UCSD-AML1 (cell line): ENCODE data around the gene LONRF3.

ENCODE experiments used
- DNase-seq: peaks from one replicate; lab custom pipeline; 2025; ENCODE audit not compliant: unreplicated experiment; lab: John Stamatoyannopoulos, UW

LONRF3 gene

GRCh38 chrX:118974088-118974907 lies at the start of gene LONRF3:
LONRF3 (plus strand) TSS chrX:118974618; CDS start chrX:118974781, 163 bp downstream.
- no peak for DNase-seq

GRCh38 chrX:118928151-118928550 lies 46.3 kb upstream of the LONRF3 start:
- DNase-seq, result no peak

- DNase-seq, result no peak
Observed at GRCh38 chrX:118935352-118935751, 39.1 kb upstream of the LONRF3 start.

GRCh38 chrX:118941147-118941546 lies 33.3 kb upstream of the LONRF3 start:
- no peak for DNase-seq

GRCh38 chrX:118943102-118943501 lies 31.3 kb upstream of the LONRF3 start:
- DNase-seq, result no peak

GRCh38 chrX:118945921-118946320 lies 28.5 kb upstream of the LONRF3 start:
- DNase-seq, result no peak

- no peak for DNase-seq
Observed at GRCh38 chrX:118948270-118948669, 26.1 kb upstream of the LONRF3 start.

DNA sequence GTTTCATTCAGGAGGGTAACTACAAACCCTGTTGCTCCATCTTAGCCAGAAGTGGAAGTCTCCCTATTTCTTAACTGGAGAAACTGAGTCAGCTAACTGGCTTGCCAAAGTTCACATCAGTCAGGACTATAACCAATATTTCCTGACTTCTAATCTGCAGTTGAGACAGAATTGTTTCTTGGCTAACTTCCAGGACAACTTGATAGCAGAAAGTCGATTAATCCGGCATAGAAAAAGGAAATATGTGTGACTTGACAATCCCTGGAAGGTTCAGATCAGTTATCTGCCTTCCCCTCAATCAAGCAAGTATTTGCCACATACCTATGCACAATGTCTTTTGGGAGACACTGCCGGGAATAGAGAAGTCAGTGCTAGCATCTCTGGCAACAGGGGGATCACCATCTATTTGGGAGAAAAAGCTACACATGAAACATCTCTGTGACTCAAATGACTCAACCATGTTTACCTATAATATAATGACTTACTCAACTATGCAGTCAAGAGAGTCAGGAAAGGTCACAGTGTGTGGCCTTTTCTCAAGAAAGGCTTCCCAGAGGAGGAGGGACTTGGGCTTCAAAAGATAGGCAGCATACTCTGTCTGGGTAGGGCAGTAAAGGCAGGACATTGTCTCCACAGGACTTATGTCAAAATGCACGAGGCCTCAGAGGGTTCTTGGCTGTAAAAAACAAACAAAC lies 12.4 kb upstream of the LONRF3 start:
- no peak for DNase-seq

- DNase-seq, result no peak
Observed at GRCh38 chrX:118963159-118963558, 11.3 kb upstream of the LONRF3 start.

DNA sequence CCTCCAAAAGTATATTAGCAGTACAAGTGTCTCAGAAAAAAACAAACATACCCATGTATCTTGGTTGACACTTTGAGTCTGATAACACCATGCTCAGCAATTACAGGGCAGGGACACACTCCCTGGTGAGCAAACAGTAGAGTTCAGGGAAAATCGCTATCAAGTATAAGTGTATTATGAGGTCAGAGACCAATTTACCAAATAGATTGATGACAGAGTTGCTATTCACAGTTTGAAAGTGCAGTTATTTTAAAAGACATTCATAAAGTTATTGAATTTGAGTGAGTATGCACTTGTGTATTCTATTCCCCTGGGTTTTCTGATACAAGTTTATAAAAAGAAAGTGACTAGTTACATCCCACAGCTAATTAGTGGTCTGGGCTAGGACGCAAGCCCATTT lies 10.2 kb upstream of the LONRF3 start:
- no peak for DNase-seq

GRCh38 chrX:118965395-118965794 lies 9.0 kb upstream of the LONRF3 start:
- DNase-seq, result no peak

DNA sequence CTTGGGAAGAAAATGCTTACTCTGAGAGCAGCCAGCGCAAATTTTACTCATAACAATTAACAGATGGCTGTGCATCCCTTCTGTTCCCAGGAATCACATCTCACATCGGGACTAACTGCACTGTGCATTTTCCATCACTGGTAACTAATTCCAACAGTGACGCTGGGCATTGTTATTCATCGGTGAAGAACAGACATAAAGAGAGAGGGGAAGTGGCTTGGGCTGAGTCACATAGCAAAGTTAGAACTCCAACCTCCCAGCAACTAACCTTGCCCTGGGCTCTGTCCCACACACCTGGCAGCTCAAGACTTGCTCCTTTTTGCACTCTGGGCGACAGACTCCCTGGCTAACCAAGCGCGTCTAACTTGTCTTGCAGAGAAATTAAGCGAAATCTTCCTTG lies 6.4 kb upstream of the LONRF3 start:
- DNase-seq, result no peak

DNA sequence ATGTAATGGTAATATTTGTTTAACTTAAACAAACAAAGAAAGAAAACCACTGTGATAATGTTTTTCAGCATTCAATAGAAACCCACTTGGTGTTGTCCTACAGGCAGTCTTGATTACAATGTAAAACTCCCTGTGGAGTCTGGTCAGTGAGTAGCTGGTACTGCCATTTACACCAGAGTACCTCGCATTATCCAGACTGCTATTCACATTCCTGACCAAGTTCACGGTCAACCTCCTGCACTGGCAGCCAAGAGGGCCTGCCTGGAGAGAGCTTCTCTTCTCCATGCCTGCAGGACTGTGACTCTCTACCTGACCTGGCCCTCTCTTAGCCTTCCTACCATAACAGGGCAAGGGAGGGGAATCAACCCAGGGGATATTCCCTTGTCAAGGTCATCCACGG lies 2.9 kb upstream of the LONRF3 start:
- no peak for DNase-seq

GRCh38 chrX:118973389-118974087 lies 880 bp upstream of the LONRF3 start:
- DNase-seq, result no peak

- peak; percentile 16 for DNase-seq
Observed at GRCh38 chrX:118974908-118975671, 672 bp downstream of the LONRF3 start.

- peak; percentile 28 for DNase-seq
Observed at GRCh38 chrX:118975831-118976598, 1.6 kb downstream of the LONRF3 start.

- no peak for DNase-seq
Observed at GRCh38 chrX:118976599-118977340, 2.4 kb downstream of the LONRF3 start.

GRCh38 chrX:118977424-118977823 lies 3.0 kb downstream of the LONRF3 start:
- no peak for DNase-seq

DNA sequence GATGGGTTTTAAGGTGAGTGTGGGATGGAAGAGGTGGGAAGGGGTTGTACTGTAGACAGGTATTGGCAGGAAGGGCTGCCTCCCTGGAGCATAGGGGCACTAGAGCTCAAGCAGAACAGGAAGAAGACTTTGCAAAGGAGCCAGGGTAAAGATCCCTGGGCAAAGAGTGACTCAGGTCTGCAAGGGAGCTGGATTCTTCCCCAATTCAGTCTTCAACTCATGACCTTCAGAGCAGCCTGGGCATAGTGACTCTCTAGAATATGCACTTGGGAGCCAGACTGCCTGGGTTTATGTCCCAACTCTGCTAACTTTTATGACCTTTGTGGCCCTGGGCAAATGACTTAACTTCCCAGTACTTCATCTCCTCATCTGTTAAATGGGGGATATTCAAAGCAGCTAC lies 4.0 kb downstream of the LONRF3 start:
- DNase-seq, result no peak

DNA sequence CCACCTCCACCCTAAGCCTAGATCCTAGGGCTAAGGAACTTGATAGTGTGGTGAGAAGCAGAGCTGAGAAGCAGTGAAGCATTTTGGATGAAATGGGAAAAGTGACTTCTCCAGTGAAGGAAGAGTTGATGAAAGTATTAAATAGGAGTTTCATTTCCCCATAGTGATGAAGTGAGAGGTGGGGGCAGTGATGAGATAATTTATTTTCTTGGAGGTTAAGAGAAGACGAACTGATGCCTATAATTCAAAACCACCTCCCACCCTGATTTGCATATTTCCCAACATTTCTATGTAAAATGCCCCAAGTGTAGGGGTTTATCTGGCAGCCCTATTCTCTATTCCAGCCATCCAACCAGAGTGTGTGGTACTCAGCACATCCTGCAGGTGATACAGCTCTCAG lies 6.3 kb downstream of the LONRF3 start:
- DNase-seq, result no peak
